ENCODE results near the gene P2RX6. TPM values are rescaled to one million over a fixed set of nuclear protein-coding genes. Genes with fewer than 3 reads are reported as not detected.
A peak's percentile ranks its signal among the peaks of the same experiment; 100 is the strongest.
"Not testable (repeated sequence)": the region's sequence is repeated elsewhere in the genome, so short reads cannot be mapped to it uniquely, and the experiment has no call there.

The P2RX6 gene
- total RNA-seq, 4 donors from 2014 or later, result 0.39 to 0.50 (median 0.41) TPM

GRCh38 chr22:21001601-21002325 lies 13.2 kb upstream of the P2RX6 start, which contains the start of gene THAP7:
Gene THAP7, minus strand, starts transcription at chr22:21002118. Its CDS starts 207 bp downstream, at chr22:21001911.
- intact Hi-C loops (cut with DNase I), result loop anchor here (5.0 kb wide), 1 partner anchor 84 kb away; the partner anchor contains the start of gene CRKL

DNA sequence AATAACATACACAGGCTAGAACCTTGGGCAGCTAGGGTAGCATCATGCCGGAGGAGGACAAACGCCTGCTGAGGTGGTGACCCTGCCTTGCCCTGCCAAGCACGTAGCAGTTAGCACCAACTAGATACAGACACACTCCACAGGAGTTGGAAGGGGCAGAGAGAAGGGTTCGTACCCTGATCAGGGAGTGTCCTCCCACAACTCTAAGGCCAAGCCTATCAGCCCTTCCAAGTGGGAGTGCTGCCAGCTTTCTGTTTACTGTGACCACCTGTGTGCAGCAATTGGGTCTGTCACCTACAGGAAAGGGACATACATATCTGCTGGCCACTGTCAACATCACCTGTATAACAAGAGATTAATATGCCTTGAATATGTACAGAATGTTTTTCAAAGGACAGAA lies 11.2 kb upstream of the P2RX6 start:
- H3K27ac ChIP-seq (replicated peaks in 1 of 4), result peak overlapping the region; percentile 98 to 100 (median 99)
- TF ChIP-seq EP300 (IDR thresholded peaks at IDR 0.05), result no peak
- no peak for TF ChIP-seq POLR2AphosphoS5 (IDR thresholded peaks at IDR 0.05)
- no peak for TF ChIP-seq CTCF (IDR thresholded peaks at IDR 0.05)
- no peak for TF ChIP-seq POLR2A (IDR thresholded peaks at IDR 0.05; ENCODE audit: low read depth)
- H3K36me3 ChIP-seq, result peaks cover 4 to 19% (median 17%) of the 10 kb centered on the region in 4 donors
- H3K9me3 ChIP-seq, result no peaks in the 10 kb centered on the region
- H3K4me3 ChIP-seq, result no peak overlapping the region
- H3K4me1 ChIP-seq, result peaks cover 31 to 45% (median 37%) of the 10 kb centered on the region in 4 donors
- no peak for DNase-seq (ENCODE audit: extremely low spot score)
- intact Hi-C loops (cut with DNase I), result loop anchor here (5.0 kb wide), 1 partner anchor 86 kb away; the partner anchor contains the start of gene CRKL
- no peaks in the 10 kb centered on the region for H3K27me3 ChIP-seq
- 77% methylated on average over 4 of the region's 4 CpGs for WGBS

More at GRCh38 chr22:21001601-21002325, 13.2 kb upstream of the P2RX6 start, which contains the start of gene THAP7:
- 0% methylated on average over 1 of the region's 83 CpGs for WGBS
- DNase-seq (ENCODE audit: extremely low spot score), result peak; percentile 99
- no peaks in the 10 kb centered on the region for H3K27me3 ChIP-seq
- TF ChIP-seq POLR2AphosphoS5 (IDR thresholded peaks at IDR 0.05) (peak; percentile 95 to 98), CTCF (IDR thresholded peaks at IDR 0.05) (no peak), POLR2A (IDR thresholded peaks at IDR 0.05; ENCODE audit: low read depth) (peak; percentile 78), EP300 (IDR thresholded peaks at IDR 0.05) (no peak)
- H3K4me3 ChIP-seq, result peak within 1 kb of the TSS; percentile 70 to 91 (median 78)
- no peaks in the 10 kb centered on the region for H3K9me3 ChIP-seq
- H3K36me3 ChIP-seq, result peaks cover 4 to 38% (median 37%) of the 10 kb centered on the region in 4 donors
- H3K27ac ChIP-seq (replicated peaks in 1 of 4), result peak within 1 kb of the TSS; percentile 98 to 100 (median 99)
- peaks cover 31 to 47% (median 37%) of the 10 kb centered on the region in 4 donors for H3K4me1 ChIP-seq

DNA sequence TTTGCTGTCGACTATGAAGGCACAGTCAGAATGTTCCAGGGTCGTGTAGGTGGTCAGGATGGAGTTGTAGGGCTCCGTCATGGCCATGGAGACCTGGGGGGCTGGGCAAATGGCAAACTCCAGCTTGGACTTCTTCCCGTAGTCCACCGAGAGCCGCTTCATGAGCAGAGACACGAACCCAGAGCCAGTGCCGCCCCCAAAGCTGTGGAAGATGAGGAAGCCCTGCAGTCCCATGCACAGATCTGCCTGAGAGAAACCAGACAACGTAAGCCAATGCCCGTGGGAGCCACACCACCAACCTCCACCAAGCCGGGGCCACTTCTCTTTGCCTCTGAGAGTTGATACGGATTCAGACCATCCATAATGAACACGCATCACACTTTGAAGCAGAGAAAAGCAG lies 5.8 kb upstream of the P2RX6 start:
- H3K4me1 ChIP-seq; H3K36me3 ChIP-seq; H3K4me3 ChIP-seq; H3K27me3 ChIP-seq; H3K27ac ChIP-seq (replicated peaks in 1 of 4); H3K9me3 ChIP-seq; DNase-seq (ENCODE audit: extremely low spot score); intact Hi-C loops (cut with DNase I): not testable (repeated sequence)
- WGBS, result 94% methylated on average over 10 of the region's 13 CpGs

DNA sequence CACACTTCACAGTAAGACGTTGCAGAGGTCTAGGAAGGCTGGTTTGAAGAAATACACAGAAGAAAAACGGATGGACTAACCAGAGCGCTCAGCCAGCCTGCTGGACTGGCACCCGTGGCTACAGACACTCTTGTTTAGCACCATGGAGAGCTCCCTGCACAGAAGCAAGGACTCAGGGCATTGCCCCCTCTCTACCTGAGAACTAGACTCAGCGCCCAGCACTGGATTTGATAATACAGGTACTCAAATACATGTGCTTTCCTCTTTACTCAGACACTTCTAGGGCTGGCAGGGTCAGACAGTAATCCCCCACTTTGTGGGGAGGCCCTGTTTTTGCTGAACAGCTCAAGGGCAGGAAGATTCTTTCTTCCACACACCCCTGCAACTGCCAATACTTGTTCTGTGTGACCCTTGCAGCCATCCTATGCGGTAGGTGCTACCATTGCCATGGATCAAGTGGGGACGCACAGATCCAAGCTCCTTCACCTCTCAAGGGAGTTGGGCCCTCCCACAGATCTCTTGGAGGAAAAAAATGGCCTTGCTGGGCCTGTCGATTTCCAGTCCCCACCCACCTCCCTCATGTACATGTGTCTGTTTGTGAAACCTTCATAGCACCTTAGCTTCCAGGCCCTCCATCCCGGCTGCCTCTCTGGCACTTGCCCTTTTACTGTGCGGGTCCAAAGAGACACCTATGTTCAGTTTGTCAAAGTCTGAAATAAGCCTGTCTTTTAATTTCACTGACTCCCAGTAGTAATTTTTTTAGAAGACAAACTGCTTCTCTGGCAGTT lies 5.1 kb upstream of the P2RX6 start:
- WGBS, result 59% methylated on average over 10 of the region's 10 CpGs
- no peak for DNase-seq (ENCODE audit: extremely low spot score)
- intact Hi-C loops (cut with DNase I), result loop anchor here (10.0 kb wide), 1 partner anchor 45 kb away; the partner anchor contains the start of gene AIFM3
- Histone ChIP-seq H3K9me3 (no peaks in the 10 kb centered on the region), H3K27ac (replicated peaks in 1 of 4) (no peak overlapping the region), H3K36me3 (no peaks in the 10 kb centered on the region), H3K27me3 (no peaks in the 10 kb centered on the region), H3K4me1 (peaks cover 11 to 15% (median 13%) of the 10 kb centered on the region in 4 donors), H3K4me3 (no peak overlapping the region)
- TF ChIP-seq POLR2A (IDR thresholded peaks at IDR 0.05; ENCODE audit: low read depth), result no peak

- TF ChIP-seq CTCF (IDR thresholded peaks at IDR 0.05) (no peak), POLR2A (IDR thresholded peaks at IDR 0.05; ENCODE audit: low read depth) (no peak), POLR2AphosphoS5 (IDR thresholded peaks at IDR 0.05) (no peak), EP300 (IDR thresholded peaks at IDR 0.05) (no peak)
- Histone ChIP-seq H3K9me3 (no peaks in the 10 kb centered on the region), H3K27me3 (no peaks in the 10 kb centered on the region), H3K4me1 (peaks cover 18 to 23% (median 21%) of the 10 kb centered on the region in 4 donors), H3K36me3 (no peaks in the 10 kb centered on the region), H3K4me3 (no peak overlapping the region), H3K27ac (replicated peaks in 1 of 4) (no peak overlapping the region)
- intact Hi-C loops (cut with DNase I), result loop anchor here (10.0 kb wide), 1 partner anchor 46 kb away; the partner anchor contains the start of gene AIFM3
- no peak for DNase-seq (ENCODE audit: extremely low spot score)
- 92% methylated on average over 3 of the region's 3 CpGs for WGBS
Observed at GRCh38 chr22:21010426-21011113, 4.4 kb upstream of the P2RX6 start.
